HG02884 (cell line): ENCODE data around the gene SYT6.

ENCODE experiments used
- ATAC-seq: cut with Tn5 transposase; IDR thresholded peaks from one replicate; pipeline ENCODE4 v1.9.1; 2021; ENCODE audit warnings: mild to moderate bottlenecking, moderate library complexity; ENCODE audit not compliant: unreplicated experiment

SYT6 gene, protein sequence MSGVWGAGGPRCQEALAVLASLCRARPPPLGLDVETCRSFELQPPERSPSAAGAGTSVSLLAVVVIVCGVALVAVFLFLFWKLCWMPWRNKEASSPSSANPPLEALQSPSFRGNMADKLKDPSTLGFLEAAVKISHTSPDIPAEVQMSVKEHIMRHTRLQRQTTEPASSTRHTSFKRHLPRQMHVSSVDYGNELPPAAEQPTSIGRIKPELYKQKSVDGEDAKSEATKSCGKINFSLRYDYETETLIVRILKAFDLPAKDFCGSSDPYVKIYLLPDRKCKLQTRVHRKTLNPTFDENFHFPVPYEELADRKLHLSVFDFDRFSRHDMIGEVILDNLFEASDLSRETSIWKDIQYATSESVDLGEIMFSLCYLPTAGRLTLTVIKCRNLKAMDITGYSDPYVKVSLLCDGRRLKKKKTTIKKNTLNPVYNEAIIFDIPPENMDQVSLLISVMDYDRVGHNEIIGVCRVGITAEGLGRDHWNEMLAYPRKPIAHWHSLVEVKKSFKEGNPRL

DNA sequence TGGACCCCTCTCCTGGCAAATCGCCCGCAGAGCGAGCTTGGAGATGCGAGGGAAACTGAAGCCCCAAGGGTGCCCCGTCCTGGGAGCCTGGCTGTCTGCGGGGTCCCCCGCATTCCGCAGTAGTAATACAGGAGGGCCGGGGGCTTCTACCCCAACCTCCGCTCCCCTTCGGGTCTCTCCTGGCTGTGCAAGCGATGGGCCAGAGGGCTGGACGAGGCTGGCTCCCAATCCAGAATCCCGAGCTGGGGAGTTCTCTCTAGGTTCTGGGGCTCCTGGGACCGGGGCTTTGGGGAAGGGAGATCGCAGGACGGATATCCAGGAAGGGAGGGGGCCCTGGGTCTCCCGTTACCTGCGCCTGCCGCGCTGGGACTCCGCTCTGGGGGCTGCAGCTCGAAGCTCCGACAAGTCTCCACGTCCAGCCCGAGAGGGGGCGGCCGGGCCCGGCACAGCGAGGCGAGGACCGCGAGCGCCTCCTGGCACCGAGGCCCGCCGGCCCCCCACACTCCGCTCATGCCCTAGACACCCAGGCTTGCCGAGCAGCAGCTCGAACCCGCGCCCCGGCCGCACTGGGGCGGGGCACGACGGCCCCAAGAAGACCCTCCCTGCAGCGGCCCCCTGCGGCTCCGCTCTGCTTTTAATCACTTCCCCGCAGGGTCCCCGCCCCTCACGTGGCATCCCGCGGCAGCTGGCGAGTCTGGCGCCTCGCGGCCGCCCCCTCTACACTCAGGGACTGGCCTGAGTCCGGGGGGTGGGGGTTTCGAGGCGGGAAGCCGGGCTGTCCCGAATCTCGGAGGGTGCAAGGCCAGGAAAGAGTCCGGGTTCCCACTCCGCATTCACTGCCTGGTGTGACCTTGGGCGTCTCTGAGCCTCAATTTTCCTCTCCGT, at the start of gene SYT6:
Gene SYT6 (minus strand): TSS at position 609 of the 885 bp plus-strand sequence. CDS start 97 bp downstream, at position 512.
- ATAC-seq, result no peak

DNA sequence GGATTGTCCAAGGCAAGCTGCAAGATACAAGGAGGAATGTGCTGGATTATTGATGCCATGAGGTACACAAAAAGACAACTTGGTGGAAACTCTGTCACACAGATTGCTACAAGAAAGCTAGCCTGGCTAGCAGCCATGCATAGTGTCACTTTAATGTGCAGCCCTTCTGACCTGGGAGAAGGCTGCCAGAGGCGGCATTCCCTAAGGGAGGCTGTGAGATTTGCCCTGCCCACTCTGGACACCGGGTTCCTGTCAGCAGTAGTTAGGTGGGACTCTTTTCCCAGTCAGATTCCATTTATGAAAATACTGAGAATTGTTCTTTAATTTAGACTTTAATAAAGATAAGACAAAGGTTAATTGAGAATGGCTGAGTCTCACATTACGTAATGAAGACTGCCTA, 47.8 kb upstream of the SYT6 start:
- no peak for ATAC-seq

DNA sequence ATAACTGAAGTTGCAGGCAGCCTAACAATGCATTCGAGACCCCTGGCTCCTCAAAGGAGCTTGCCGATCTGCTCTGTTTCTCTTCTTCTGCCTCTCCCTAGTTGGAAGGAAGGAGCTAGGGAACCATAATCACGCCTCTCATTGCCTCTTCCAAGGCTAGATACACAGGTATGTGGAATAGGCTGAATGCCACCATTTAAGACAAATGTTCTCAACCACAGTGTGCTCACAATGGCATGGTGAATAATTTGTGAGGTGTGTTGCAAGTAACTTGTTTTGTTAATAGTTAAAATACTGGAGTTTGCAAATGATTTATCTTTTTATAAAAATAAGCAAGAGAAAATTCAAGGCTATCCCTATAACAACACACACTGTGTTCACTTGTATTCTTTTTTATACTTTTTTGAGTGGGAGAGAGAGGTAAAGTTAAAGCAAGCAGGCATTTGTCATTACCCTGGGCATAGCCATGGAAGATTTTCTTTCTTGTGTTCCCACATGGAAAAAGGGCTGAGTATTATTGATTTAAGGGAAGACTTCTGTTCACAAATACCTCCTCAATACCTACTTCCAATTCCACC, 45.4 kb upstream of the SYT6 start:
- ATAC-seq, result no peak

DNA sequence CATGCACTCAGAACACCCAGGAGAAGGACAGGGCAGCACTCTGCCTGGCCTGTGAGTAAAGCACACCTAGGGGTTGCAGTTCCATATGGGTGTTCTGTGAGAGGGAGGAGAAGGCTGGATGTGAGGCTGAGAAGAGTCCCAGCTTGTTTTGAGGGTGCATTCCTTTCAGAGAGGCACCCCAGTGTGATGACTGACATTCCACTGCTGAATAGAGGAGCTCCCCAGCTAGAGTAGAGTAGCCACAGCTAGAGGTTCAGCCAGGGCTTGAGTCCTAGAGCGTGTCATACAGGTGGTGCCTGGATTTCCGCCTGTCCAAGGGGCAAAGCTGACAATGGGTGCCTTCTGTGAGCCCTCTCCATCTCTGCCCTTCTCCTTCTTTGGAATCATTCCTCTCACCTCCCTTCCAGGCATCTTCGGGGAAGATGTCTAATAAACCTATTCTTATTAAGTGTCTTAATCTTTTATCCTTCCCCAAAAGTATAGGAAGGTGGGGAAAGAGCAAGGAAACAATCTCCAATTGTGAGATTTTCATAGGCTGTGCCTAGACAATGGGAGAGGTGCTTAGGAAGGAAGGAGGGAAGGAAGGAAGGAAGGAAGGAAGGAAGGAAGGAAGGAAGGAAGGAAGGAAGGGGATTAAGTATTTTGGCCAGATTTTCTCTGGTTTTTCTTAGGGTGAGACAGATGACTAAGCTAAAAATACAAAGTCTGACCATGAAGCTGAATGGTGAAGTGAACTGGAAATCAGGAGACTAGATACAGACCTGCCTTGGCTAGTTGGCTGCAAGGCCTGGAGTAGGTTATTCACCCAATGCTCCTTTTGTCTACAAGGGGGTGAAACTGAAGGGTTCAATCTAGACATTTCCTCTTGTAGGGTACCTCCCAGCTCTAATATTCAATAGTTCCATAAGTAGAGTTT, 43.6 kb upstream of the SYT6 start:
- ATAC-seq, result no peak

DNA sequence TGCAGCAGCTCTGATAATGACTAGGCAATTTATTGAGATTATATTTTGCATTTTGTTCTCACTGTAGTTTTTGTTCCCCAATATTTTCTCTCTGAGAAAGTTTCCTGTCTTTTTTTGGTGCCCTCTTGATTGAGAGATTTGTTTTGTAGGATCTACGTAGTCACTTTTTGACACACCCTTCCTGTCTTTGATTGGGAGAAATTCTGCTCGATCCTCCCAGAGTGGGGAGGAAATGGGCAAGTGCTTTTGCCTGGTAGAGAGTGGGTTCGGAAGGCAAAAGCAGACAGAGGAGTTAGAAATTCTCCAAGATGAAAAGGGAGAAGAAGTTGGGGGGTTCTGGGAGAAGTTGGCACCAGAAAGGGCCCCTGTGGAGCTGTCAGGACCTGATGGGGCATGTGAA, 42.1 kb upstream of the SYT6 start:
- no peak for ATAC-seq

DNA sequence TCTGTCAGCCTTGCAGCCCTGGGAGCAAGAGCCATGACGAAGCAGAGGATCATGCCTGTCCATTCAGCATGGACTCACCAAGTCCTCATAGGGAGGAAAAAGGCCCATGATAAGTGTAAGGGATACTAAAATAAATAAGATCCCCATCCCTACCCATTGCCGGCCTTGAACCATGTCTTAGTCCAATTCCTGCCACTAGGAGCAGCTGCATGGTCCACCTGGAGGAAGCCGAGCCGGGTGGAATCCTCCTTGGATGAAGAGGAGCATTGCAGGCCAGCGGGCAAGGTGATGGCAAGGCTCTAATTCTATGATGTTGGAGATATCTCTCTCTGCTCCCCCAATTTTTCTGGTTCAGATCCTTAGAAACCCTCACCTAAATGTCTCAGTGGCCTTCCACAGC, 38.7 kb upstream of the SYT6 start:
- ATAC-seq, result no peak

DNA sequence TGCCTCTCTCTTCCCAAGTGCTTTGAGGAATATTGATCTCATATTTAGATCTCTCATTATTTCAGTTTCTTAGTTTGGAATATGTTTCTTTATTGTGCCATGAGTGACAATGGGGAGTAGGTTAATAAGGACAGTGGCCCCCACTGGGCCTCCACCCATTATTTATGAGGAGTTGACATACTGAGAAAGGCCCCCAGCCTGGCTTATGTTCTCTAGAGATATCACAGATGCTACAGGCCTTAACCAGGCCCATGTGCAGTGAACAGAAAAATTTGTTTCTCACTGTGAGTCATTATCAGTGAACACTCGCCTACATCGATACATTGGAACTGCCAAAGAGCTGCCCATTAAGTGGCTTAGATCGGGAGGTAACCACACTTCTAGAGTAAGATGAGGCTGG, 35.7 kb upstream of the SYT6 start:
- ATAC-seq, result no peak

DNA sequence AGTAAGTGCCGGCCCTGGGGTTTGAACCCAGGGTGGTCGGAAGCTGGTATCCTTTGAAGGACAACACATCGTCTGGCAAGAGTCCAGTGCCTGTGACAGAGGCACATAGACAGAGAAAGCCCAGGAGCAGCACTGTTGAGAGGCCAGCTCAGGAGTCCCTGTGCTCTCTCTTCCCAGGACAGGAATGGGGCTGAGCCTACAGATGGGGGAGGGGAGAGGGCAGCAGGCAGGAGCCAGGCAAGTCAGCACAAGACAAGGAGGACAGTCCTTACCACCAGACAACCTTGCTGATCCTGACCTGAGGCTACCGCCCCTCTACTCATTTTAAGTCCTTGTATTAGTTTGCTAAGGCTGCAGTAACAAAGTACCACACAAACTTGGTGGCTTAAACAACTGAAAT, 27.7 kb upstream of the SYT6 start:
- no peak for ATAC-seq

DNA sequence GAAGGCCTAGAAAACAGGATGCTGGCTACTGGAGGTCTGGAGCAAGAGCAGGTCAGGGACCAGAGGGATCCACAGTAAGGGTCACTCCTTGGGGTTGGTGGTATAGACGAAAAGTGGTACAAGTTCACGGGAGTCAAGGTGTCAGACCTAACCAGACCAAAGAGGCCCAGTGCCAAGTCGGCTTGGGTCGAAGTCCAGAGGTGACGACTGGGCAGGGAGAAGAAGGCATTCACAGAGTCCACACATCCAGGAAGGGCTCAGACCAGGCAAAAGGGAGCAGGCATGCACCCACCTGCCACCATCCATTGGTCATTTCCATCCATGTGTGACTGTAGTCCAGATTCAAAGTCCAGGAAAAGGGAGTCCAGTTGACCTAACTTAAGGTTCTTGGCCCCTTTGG, 27.1 kb upstream of the SYT6 start:
- no peak for ATAC-seq

DNA sequence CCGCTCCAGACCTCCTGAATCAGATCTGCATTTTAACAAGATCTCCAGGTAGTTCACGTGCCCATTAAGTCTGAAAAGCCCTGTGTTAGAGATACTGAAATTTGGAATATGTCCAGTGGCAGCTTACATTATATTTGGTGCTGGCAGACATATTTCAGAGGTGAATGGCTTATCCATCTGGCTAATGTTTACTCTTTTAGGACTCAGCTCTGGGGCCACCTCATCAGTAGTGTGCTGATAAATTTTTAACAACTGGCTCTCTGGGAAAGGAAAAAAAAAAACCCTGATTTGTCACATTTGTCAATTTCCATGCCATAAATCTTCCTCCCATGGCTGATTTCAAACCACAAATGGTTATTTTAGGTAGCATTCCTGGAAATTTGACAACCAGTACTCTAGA, 25.3 kb upstream of the SYT6 start:
- no peak for ATAC-seq

DNA sequence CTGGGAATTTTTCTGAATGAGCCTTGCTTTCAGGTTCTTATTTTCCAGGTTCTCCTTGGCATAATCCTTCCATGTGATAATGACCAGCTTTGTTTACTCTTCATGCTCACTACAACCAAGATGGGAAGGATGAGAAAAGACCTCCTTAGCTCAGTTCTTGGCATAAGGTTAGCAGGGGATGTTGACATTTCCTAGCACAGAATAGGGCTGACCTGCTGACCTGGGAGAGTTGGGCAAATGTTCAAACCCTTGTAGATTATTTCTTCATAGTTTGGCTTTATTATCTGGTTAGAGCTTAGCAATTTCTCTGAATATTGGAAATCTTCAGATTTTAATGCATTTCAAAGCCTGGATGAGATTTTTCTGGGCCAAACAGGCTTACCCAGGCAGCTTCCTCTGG, 23.6 kb upstream of the SYT6 start:
- ATAC-seq, result no peak

DNA sequence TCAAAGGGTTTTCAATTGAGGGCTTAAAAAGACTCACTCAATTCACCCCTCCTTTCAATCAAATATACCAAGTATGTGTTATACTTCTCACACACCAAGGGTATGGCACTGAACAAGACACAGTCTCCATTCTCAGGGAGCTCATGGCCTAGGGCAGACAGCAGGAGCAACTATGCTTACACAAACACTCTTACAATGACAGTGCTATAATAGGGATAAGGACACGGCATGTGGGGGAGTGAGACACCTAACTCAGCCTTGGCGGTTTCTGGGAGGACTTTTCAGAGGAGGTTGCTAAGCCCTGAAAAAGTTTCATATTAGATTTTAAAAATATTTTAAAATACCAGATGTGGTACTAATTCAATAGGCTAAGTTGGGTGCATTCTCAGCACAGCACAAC, 22.7 kb upstream of the SYT6 start:
- ATAC-seq, result no peak

DNA sequence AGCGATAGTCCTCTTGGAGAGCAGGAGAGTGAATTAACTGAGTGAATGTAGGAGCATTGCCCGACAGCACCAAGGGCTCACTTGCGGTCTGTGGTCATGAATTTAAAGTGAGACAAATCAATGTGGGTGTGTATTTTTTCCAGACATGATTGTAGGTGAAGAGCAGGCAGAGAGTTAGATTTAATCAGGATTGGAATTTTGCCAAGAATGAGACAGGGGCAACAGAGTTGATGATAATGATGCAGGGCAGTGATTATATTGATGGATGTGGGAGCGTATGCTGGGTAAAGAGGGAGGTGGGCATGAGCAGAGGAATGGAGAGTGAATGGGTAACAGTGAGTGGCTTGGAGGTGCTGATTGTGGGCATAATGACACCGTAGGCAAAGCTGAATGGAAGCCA, 20.0 kb upstream of the SYT6 start:
- no peak for ATAC-seq

DNA sequence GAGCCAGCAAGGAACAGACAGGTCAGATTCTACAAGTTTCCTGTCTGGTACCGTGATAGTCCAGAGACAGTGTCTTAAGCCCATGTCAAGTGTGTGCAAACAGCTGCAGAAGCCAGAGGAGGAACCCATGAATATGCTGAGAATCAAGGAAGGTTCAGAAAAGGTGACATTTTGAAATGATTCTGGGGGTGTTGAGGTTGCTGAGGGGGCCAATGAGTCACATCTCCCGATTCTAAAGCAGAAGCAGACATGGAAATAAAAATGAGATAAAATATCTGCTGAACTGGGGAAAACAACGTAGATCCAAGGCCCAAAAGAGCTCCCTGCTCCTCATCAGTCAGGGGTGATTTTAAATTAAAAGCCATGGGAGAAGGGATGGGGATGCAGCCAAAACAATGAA, 15.8 kb upstream of the SYT6 start:
- no peak for ATAC-seq

DNA sequence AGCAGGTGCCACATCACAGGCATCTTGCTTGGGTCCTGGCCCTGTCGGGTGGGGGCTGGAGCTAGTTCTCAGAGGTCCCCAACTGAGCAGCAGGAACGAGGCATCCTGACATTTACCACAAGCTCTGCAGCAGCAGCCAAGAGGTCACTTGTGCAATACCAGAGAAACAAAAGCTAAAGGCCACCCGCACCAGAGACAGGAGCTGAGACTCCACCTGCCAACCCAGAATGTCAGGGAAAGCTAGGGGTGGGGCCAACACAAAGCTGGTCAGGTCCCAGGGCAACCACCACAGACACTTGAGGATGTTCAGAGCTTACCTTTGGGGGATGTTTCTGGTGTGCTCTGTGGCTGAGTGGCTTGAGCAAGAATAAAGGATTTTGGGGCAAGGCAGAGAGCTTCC, 13.6 kb upstream of the SYT6 start:
- no peak for ATAC-seq

DNA sequence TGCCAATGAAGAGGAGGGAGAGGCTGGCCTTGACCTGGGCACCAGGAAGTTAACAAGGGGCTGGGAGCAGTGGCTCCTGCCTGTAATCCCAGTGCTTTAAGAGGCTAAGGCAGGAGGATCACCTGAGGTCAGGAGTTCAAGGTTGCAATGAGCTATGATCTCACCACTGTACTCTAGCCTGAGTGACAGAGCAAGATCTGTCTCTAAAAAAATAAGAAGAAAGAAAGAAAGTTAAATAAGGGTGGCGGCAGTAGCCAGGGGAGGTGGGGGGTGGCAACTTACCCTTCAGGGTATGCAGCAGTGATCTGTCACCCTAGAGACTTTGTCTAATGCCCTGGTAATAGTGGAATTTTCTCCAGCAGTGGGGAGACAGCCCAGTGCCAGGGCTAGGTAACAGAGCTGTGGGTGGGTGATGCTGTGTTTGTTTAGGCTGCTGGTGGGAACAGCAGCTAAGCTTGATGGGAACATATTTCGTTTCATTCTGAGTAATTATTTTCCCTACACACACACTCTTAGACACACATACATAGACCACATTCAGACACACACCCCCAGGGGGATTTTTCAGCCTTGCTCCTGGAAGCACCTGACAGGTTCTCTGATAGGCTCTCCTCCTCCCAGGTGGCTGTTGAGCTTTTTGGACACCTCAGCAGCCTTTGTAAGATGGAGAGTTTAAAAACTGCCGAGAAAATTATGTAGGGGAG, 11.3 kb upstream of the SYT6 start:
- ATAC-seq, result peak; percentile 83

DNA sequence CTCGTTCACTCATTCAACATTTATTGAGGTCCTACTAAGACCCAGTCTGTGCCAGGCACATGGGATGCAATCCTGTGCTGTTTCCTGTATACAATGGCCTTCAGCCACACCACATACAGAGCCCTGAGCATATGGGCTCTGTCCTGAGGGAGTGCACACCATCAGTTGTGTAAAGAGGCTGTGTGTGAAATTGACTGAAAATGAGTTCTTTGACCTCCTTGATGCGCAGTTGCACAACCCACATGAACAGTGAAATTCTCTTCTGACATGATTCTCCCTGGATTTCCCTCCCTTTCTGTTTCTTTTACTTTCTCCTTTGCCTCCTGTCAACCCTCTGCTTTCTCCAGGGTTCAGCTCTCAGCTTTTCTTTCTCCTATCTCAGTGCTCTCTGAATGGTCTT, 6.3 kb upstream of the SYT6 start:
- ATAC-seq, result no peak

DNA sequence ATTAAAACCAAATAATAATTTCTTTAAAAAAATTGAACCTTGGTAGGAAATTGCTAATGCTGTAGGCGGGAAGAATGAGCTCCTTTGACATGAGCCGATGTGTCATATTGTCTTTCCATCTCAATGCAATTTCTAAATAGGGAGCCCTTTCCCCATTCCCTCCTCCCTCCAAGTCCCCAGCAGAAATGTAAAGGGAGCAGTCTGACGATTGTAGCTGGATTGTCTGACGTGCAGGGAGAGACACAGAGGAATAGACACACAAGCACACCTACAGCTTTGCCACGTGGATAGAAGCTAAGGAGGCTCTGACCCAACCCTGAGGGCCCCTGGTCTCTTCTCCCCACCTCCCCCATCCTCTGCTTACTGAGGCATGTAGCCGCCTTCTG, 3.6 kb upstream of the SYT6 start:
- no peak for ATAC-seq

DNA sequence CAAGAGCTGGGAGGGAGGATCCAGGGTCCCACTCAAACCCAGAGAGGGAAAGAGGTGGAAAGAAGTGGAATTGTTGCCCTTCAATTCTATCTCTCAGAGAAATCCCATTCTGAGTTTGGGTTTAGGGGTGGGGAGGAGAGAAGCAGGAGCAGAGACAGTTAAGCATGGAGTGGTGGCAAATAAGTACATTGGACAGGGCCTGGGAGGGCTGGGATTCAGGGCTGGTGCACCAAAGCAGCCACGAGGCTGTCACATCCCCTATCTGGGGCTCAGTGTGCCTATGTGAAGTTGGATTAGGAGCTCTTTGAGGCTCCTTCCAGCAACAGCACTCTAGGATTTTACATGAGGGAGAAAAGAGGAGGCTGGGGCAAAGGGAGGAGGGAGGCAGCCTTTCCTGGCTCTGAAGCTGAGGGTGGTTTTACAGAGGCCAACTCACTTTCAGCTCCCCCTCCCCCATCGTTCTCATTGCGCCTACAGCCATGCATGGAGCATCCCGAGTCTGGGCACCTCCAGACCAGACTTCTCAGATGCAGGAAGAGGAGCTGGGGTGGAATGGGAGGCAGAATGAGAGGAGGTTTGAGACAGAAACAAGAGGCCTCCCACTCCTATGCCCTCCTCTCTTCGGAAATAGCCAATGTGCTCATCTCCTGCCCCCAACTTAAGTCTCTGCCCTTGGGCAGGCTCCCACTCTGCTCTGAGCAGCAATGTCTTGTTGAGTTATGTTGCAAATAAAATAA, 3.0 kb upstream of the SYT6 start:
- ATAC-seq, result no peak
